Tibial nerve (tissue), 3 donors: ENCODE data around the gene SLC25A1.

Experiments
- CTCF ChIP-seq, 5 experiments: fragments of 200-600 bp in 3 of 5; fragments of 450-650 bp in 2 of 5; sonication (generic) in 3 of 5; IDR thresholded peaks; one replicate each; pipeline ENCODE4 v1.5.1; 2016 to 2019; ENCODE audit warnings: antibody characterized with exemption in 5 of 5, mild to moderate bottlenecking in 3 of 5, moderate library complexity in 2 of 5
- POLR2A ChIP-seq, 2 donors: fragments of 450-650 bp; IDR thresholded peaks; one replicate each; pipeline ENCODE4 v1.6.1; 2017; ENCODE audit warnings: antibody characterized with exemption in 2 of 2, mild to moderate bottlenecking in 2 of 2, moderate library complexity in 2 of 2

- TF ChIP-seq CTCF (IDR thresholded peaks at IDR 0.05) = no peak
- no peak for TF ChIP-seq POLR2A (IDR thresholded peaks at IDR 0.05)
Measured at GRCh38 chr22:19187716-19188563, 9.4 kb upstream of the SLC25A1 start.
